ENCODE data around the gene TTYH3. TPM values are rescaled to one million over a fixed set of nuclear protein-coding genes. Genes with fewer than 3 reads are reported as not detected.

The TTYH3 gene
- total RNA-seq, 1 experiment from 2014 or later: 278 TPM

DNA sequence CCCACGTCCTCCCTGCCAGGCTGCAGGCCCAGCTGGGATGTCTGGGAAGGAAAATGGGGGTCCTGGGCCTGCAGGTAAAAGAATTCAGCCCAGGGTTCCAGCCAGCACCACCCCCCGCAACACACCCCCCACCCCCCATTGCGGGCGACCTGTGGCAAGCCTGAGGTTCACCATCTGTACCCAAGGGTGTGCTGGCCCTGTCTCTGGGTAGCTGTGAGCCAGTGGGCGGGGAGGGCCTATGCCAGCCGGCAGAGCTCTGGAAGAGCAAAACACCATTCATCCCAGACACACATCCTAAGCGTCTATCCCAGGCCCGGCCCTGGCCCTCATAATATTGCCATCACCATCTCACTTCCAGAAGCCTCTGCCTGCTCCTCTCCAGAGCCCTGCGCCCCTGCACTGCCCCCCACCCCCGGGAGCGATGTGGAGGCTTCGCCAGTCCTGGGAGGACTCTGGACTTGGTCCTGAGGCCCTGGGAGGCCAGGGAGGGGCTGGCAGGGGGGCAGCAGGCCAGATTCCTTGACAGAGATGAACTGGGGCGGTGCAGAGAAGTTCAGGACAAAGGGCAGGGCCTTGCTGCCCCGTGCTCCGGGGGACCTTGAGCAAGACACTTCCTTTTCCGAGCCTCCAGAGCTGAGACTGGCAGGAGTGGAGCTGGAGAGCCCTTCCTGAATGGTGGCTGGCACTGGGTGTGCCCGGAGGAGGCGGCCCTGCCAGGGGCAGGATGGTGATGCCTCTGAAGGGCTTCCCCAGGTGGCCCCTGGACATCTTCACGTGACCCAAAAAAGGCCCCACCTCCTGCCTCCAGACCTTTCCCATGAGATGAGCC lies 8.7 kb upstream of the TTYH3 start:
- intact Hi-C loops (cut with micrococcal nuclease; ENCODE audit: unreplicated experiment) (no loop called here), in situ Hi-C loops (cut with HindIII; ENCODE audit: low pct_unique_long_range_greater_than_20kb, low sequenced_read_pairs) (no loop called here)
- peaks cover 18% of the 10 kb centered on the region for H3K4me1 ChIP-seq (ENCODE audit: control insufficient read depth, insufficient read depth, low read length)
- H3K4me3 ChIP-seq (ENCODE audit: low read depth in 2 of 2, low read length in 2 of 2): no peak overlapping the region
- H3K27ac ChIP-seq (ENCODE audit: low read length): no peak overlapping the region
- no peaks in the 10 kb centered on the region for H3K36me3 ChIP-seq (ENCODE audit: control insufficient read depth, insufficient read depth, low read length)
- ATAC-seq: peak; percentile 58
- no peaks in the 10 kb centered on the region for H3K27me3 ChIP-seq (ENCODE audit: control insufficient read depth, insufficient read depth, low read length)
- CTCF ChIA-PET: interaction anchor here (0.6 to 1.3 kb wide), 2 partner anchors 14 to 117 kb away, joined by 3 to 6 read pairs; no protein-coding TSS in a partner anchor
- BruUV-seq (replicated peaks): no TSS peak
- TF ChIP-seq SIN3A (IDR thresholded peaks at IDR 0.05; ENCODE audit: borderline replicate concordance, insufficient read depth, low read depth, low read length) (no peak), POLR2AphosphoS5 (IDR thresholded peaks at IDR 0.05; ENCODE audit: low read depth, low read length) (no peak), TCF7L2 (IDR thresholded peaks at IDR 0.05; ENCODE audit: low read depth, low read length) (no peak)
- TF ChIP-seq, protein P1, sequence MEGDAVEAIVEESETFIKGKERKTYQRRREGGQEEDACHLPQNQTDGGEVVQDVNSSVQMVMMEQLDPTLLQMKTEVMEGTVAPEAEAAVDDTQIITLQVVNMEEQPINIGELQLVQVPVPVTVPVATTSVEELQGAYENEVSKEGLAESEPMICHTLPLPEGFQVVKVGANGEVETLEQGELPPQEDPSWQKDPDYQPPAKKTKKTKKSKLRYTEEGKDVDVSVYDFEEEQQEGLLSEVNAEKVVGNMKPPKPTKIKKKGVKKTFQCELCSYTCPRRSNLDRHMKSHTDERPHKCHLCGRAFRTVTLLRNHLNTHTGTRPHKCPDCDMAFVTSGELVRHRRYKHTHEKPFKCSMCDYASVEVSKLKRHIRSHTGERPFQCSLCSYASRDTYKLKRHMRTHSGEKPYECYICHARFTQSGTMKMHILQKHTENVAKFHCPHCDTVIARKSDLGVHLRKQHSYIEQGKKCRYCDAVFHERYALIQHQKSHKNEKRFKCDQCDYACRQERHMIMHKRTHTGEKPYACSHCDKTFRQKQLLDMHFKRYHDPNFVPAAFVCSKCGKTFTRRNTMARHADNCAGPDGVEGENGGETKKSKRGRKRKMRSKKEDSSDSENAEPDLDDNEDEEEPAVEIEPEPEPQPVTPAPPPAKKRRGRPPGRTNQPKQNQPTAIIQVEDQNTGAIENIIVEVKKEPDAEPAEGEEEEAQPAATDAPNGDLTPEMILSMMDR (IDR thresholded peaks at IDR 0.05): no peak
- TF ChIP-seq, protein P2, sequence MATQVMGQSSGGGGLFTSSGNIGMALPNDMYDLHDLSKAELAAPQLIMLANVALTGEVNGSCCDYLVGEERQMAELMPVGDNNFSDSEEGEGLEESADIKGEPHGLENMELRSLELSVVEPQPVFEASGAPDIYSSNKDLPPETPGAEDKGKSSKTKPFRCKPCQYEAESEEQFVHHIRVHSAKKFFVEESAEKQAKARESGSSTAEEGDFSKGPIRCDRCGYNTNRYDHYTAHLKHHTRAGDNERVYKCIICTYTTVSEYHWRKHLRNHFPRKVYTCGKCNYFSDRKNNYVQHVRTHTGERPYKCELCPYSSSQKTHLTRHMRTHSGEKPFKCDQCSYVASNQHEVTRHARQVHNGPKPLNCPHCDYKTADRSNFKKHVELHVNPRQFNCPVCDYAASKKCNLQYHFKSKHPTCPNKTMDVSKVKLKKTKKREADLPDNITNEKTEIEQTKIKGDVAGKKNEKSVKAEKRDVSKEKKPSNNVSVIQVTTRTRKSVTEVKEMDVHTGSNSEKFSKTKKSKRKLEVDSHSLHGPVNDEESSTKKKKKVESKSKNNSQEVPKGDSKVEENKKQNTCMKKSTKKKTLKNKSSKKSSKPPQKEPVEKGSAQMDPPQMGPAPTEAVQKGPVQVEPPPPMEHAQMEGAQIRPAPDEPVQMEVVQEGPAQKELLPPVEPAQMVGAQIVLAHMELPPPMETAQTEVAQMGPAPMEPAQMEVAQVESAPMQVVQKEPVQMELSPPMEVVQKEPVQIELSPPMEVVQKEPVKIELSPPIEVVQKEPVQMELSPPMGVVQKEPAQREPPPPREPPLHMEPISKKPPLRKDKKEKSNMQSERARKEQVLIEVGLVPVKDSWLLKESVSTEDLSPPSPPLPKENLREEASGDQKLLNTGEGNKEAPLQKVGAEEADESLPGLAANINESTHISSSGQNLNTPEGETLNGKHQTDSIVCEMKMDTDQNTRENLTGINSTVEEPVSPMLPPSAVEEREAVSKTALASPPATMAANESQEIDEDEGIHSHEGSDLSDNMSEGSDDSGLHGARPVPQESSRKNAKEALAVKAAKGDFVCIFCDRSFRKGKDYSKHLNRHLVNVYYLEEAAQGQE (IDR thresholded peaks at IDR 0.05; ENCODE audit: insufficient read depth in 1 of 2, low read depth in 2 of 2, low read length in 1 of 2): no peak
- DNase-seq (ENCODE audit: low read depth, low spot score): no peak
- no peaks in the 10 kb centered on the region for H3K9me3 ChIP-seq (ENCODE audit: control insufficient read depth, insufficient read depth, low read depth, low read length)
- POLR2A ChIA-PET: no interaction called here

DNA sequence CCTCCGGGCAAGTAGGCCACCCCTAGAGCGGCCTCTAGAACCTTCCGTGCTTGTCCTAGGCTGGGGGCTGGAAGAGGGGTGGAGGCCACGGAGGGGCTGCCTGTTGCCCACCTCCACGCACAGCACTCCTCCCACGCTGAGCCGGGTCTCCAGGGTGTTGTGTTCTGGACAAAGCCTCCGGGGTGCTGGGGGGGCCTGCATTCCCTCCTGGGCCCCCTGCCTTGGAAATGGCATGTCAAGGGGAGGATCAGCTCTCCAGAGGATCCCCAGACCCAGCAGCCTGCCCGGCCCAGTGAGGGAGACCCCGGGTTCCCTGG lies 8.1 kb upstream of the TTYH3 start:
- intact Hi-C loops (cut with micrococcal nuclease; ENCODE audit: unreplicated experiment): no loop called here
- TF ChIP-seq SIN3A (IDR thresholded peaks at IDR 0.05; ENCODE audit: borderline replicate concordance, insufficient read depth, low read depth, low read length) (no peak), POLR2AphosphoS5 (IDR thresholded peaks at IDR 0.05; ENCODE audit: low read depth, low read length) (no peak), TCF7L2 (IDR thresholded peaks at IDR 0.05; ENCODE audit: low read depth, low read length) (no peak)
- Histone ChIP-seq H3K9me3 (ENCODE audit: control insufficient read depth, insufficient read depth, low read depth, low read length) (no peaks in the 10 kb centered on the region), H3K27ac (ENCODE audit: low read length) (no peak overlapping the region), H3K36me3 (ENCODE audit: control insufficient read depth, insufficient read depth, low read length) (no peaks in the 10 kb centered on the region), H3K4me1 (ENCODE audit: control insufficient read depth, insufficient read depth, low read length) (peaks cover 18% of the 10 kb centered on the region), H3K27me3 (ENCODE audit: control insufficient read depth, insufficient read depth, low read length) (no peaks in the 10 kb centered on the region), H3K4me3 (ENCODE audit: low read depth in 2 of 2, low read length in 2 of 2) (no peak overlapping the region)
- ChIA-PET POLR2A (no interaction called here), CTCF (no interaction called here)
- in situ Hi-C loops (cut with HindIII; ENCODE audit: low pct_unique_long_range_greater_than_20kb, low sequenced_read_pairs): no loop called here
- DNase-seq (ENCODE audit: low read depth, low spot score) (no peak), ATAC-seq (no peak)
- no TSS peak for BruUV-seq (replicated peaks)

DNA sequence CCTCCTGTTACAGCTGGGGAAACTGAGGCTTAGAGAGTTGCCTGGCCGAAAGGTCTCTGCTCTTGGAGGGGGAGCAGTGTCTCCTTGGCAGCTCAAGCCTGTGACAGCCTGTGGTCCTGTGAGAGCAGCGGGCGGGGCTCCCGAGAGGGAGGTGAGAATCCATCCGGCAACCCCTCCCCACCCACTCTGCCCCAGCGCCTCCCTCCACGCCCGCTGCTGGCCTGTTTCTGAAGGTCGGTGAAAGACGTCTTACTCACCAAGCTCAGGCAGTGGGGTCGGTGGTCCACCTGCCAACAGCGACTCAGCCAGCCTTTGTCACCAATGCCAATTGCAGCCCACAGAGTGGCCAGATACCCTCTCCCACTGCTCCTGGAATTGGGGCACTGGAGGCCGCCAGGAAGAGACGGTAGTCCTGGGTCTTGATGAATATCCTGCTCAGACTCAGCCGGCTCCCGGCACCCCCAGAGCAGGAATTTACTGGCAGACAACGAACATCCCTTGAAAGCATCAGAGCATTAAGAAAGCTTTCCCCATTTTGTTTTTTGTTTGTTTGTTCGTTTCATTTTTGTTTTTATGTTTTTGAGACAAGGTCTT lies 7.4 kb upstream of the TTYH3 start:
- ChIA-PET POLR2A (no interaction called here), CTCF (no interaction called here)
- Histone ChIP-seq H3K4me1 (ENCODE audit: control insufficient read depth, insufficient read depth, low read length) (peaks cover 18% of the 10 kb centered on the region), H3K4me3 (ENCODE audit: low read depth in 2 of 2, low read length in 2 of 2) (no peak overlapping the region), H3K27ac (ENCODE audit: low read length) (no peak overlapping the region), H3K36me3 (ENCODE audit: control insufficient read depth, insufficient read depth, low read length) (no peaks in the 10 kb centered on the region), H3K27me3 (ENCODE audit: control insufficient read depth, insufficient read depth, low read length) (no peaks in the 10 kb centered on the region), H3K9me3 (ENCODE audit: control insufficient read depth, insufficient read depth, low read depth, low read length) (no peaks in the 10 kb centered on the region)
- no peak for TF ChIP-seq POLR2AphosphoS5 (IDR thresholded peaks at IDR 0.05; ENCODE audit: low read depth, low read length)
- TF ChIP-seq, protein P1 (IDR thresholded peaks at IDR 0.05): no peak
- TF ChIP-seq TCF7L2 (IDR thresholded peaks at IDR 0.05; ENCODE audit: low read depth, low read length): no peak
- no peak for TF ChIP-seq SIN3A (IDR thresholded peaks at IDR 0.05; ENCODE audit: borderline replicate concordance, insufficient read depth, low read depth, low read length)
- TF ChIP-seq, protein P2 (IDR thresholded peaks at IDR 0.05; ENCODE audit: insufficient read depth in 1 of 2, low read depth in 2 of 2, low read length in 1 of 2): no peak
- in situ Hi-C loops (cut with HindIII; ENCODE audit: low pct_unique_long_range_greater_than_20kb, low sequenced_read_pairs) (no loop called here), intact Hi-C loops (cut with micrococcal nuclease; ENCODE audit: unreplicated experiment) (no loop called here)
- DNase-seq (ENCODE audit: low read depth, low spot score): no peak
- BruUV-seq (replicated peaks): no TSS peak
- ATAC-seq: no peak

All from Panc1 (cell line).